ENCODE results near the gene R3HDML. TPM values are rescaled to one million over a fixed set of nuclear protein-coding genes. Genes with fewer than 3 reads are reported as not detected.

R3HDML gene
- total and polyA plus RNA-seq, 2 of the 13 experiments (the other 11 are each of a cell fraction or from before 2014, with no cell fraction given) = not detected

GRCh38 chr20:44302026-44302669 lies 34.7 kb upstream of the R3HDML start (continued):
- TF ChIP-seq ZNF549 (CRISPR knock-in tag; IDR thresholded peaks at IDR 0.05) (peak; percentile 98), ZFP82 (CRISPR knock-in tag; IDR thresholded peaks at IDR 0.05; ENCODE audit: borderline replicate concordance) (no peak), DDIT3 (CRISPR knock-in tag; IDR thresholded peaks at IDR 0.05) (no peak), CENPT (CRISPR knock-in tag; IDR thresholded peaks at IDR 0.05; ENCODE audit: low read depth) (no peak), ZNF781 (CRISPR knock-in tag; IDR thresholded peaks at IDR 0.05; ENCODE audit: borderline replicate concordance, not compliant biosample characterization) (no peak), ZKSCAN8 (CRISPR knock-in tag; IDR thresholded peaks at IDR 0.05; ENCODE audit: borderline replicate concordance) (no peak), KLF9 (CRISPR knock-in tag; IDR thresholded peaks at IDR 0.05; ENCODE audit: low read depth) (peak; percentile 69; the same call in 1 of the 2 replicates), ZNF552 (CRISPR knock-in tag; IDR thresholded peaks at IDR 0.05; ENCODE audit: borderline replicate concordance) (no peak; the same call in 1 of the 2 replicates), ZNF318 (CRISPR knock-in tag; IDR thresholded peaks at IDR 0.05) (peak; percentile 47; the same call in 1 of the 2 replicates), FOXJ3 (CRISPR knock-in tag; IDR thresholded peaks at IDR 0.05; ENCODE audit: borderline replicate concordance) (peak; percentile 81; the same call in 1 of the 2 replicates), ZNF629 (CRISPR knock-in tag; conservative IDR thresholded peaks at IDR 0.05) (peak; percentile 61), MIER3 (CRISPR knock-in tag; IDR thresholded peaks at IDR 0.05; ENCODE audit: borderline replicate concordance) (peak; percentile 71; the same call in 1 of the 2 replicates), HHEX (CRISPR knock-in tag; IDR thresholded peaks at IDR 0.05) (no peak), HNRNPL (IDR thresholded peaks at IDR 0.05; ENCODE audit: low read depth, low read length) (no peak), ZBTB8A (CRISPR knock-in tag; IDR thresholded peaks at IDR 0.05; ENCODE audit: borderline replicate concordance, low read depth) (peak; percentile 74; the same call in 1 of the 2 replicates), GMEB2 (CRISPR knock-in tag; IDR thresholded peaks at IDR 0.05; ENCODE audit: low read depth) (no peak), ZNF704 (CRISPR knock-in tag; IDR thresholded peaks at IDR 0.05; ENCODE audit: borderline replicate concordance) (peak; percentile 74; the same call in 1 of the 2 replicates), FOXC1 (CRISPR knock-in tag; IDR thresholded peaks at IDR 0.05; ENCODE audit: borderline replicate concordance) (no peak; the same call in 1 of the 2 replicates)

Measured in HepG2 (cell line).